ENCODE results near the gene PAPOLB. TPM values are rescaled to one million over a fixed set of nuclear protein-coding genes. Genes with fewer than 3 reads are reported as not detected.
A peak's percentile ranks its signal among the peaks of the same experiment; 100 is the strongest.

Gene PAPOLB
- total and polyA plus RNA-seq, 2 donors = under 0.01 to 0.02 TPM

GRCh38 chr7:4854916-4855315, 6.9 kb downstream of the PAPOLB start:
- 91% methylated on average over 6 of the region's 6 CpGs for WGBS
- H3K27ac ChIP-seq (ENCODE audit: low read depth in 1 of 2, low read length in 1 of 2) = no peak overlapping the region
- DNase-seq (ENCODE audit: low read depth in 6 of 9, low spot score in 9 of 9) = no peak
- no peaks in the 10 kb centered on the region for H3K36me3 ChIP-seq (ENCODE audit: control insufficient read depth in 2 of 2, insufficient read depth in 2 of 2, low read length in 1 of 2)
- H3K4me1 ChIP-seq (ENCODE audit: control insufficient read depth in 2 of 2, insufficient read depth in 2 of 2, low read length in 2 of 2) = no peaks in the 10 kb centered on the region
- no peaks in the 10 kb centered on the region for H3K9me3 ChIP-seq (ENCODE audit: control insufficient read depth in 2 of 2, insufficient read depth in 1 of 2, low read length in 1 of 2)
- H3K27me3 ChIP-seq (ENCODE audit: control insufficient read depth in 2 of 2, insufficient read depth in 1 of 2, low read length in 1 of 2) = peaks cover 0 to 2% of the 10 kb centered on the region in 2 donors
- H3K4me3 ChIP-seq (ENCODE audit: low read length in 2 of 2) = no peak overlapping the region

GRCh38 chr7:4851459-4852422, 10.1 kb downstream of the PAPOLB start:
- Histone ChIP-seq H3K36me3 (ENCODE audit: control insufficient read depth in 2 of 2, insufficient read depth in 2 of 2, low read length in 1 of 2) (no peaks in the 10 kb centered on the region), H3K27ac (ENCODE audit: low read depth in 1 of 2, low read length in 1 of 2) (no peak overlapping the region), H3K4me1 (ENCODE audit: control insufficient read depth in 2 of 2, insufficient read depth in 2 of 2, low read length in 2 of 2) (no peaks in the 10 kb centered on the region), H3K9me3 (ENCODE audit: control insufficient read depth in 2 of 2, insufficient read depth in 1 of 2, low read length in 1 of 2) (no peaks in the 10 kb centered on the region), H3K4me3 (ENCODE audit: low read length in 2 of 2) (no peak overlapping the region), H3K27me3 (ENCODE audit: control insufficient read depth in 2 of 2, insufficient read depth in 1 of 2, low read length in 1 of 2) (no peaks in the 10 kb centered on the region)
- DNase-seq (ENCODE audit: low read depth in 6 of 9, low spot score in 9 of 9) = no peak
- WGBS = 85% methylated on average over 6 of the region's 6 CpGs

DNA sequence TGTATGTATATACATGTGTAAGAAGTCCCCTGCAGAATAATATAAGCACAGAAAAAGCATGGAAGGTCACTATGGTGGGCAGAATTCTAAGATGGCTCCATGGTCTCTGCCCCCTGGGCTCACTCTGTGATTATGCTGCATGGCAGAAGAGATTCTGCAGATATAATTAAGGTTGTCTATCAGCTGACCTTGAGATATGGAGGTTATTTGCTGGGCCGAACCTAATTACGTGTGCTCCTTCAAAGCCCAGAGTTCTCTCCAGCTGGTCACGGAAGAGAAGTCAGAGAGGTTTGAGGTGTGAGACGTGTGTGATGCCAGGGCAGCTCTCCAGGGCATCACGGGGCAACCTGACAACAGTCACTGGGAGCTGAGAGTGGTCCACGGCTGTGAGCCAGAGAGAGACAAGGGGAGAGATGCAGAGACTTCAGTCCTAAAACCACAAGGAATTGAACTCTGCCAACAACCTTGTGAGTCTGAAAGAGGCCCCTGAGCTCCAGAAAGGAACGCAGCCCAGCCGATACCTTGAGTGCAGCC, 11.5 kb downstream of the PAPOLB start:
- DNase-seq (ENCODE audit: low read depth in 6 of 9, low spot score in 9 of 9) = no peak
- H3K27me3 ChIP-seq (ENCODE audit: control insufficient read depth in 2 of 2, insufficient read depth in 1 of 2, low read length in 1 of 2) = peaks cover 0 to 4% of the 10 kb centered on the region in 2 donors
- WGBS = 96% methylated on average over 8 of the region's 8 CpGs
- no peaks in the 10 kb centered on the region for H3K9me3 ChIP-seq (ENCODE audit: control insufficient read depth in 2 of 2, insufficient read depth in 1 of 2, low read length in 1 of 2)
- H3K4me1 ChIP-seq (ENCODE audit: control insufficient read depth in 2 of 2, insufficient read depth in 2 of 2, low read length in 2 of 2) = no peaks in the 10 kb centered on the region
- H3K27ac ChIP-seq (ENCODE audit: low read depth in 1 of 2, low read length in 1 of 2) = no peak overlapping the region
- H3K36me3 ChIP-seq (ENCODE audit: control insufficient read depth in 2 of 2, insufficient read depth in 2 of 2, low read length in 1 of 2) = no peaks in the 10 kb centered on the region
- no peak overlapping the region for H3K4me3 ChIP-seq (ENCODE audit: low read length in 2 of 2)

DNA sequence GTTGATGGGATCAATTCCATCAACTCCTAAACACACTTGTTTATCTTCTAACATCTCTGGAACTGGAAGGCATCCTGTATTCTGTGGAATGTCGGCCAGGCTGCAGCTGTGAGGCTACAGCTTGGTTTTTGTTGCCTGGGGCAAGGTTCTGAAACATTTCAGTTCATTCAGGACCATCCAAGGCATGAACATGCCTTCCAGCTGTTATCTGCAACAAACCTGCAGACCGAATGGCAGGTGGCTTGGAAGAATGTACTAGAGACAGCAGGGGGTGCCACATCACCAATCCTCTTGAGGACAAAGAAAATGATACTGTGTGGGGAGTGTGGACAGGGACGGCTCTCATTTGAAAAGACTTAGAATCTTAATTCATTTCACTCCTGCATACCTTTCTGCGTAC, 12.4 kb downstream of the PAPOLB start:
- no peaks in the 10 kb centered on the region for H3K36me3 ChIP-seq (ENCODE audit: control insufficient read depth in 2 of 2, insufficient read depth in 2 of 2, low read length in 1 of 2)
- no peaks in the 10 kb centered on the region for H3K9me3 ChIP-seq (ENCODE audit: control insufficient read depth in 2 of 2, insufficient read depth in 1 of 2, low read length in 1 of 2)
- WGBS = 54% methylated on average over 4 of the region's 4 CpGs
- no peak overlapping the region for H3K4me3 ChIP-seq (ENCODE audit: low read length in 2 of 2)
- no peaks in the 10 kb centered on the region for H3K4me1 ChIP-seq (ENCODE audit: control insufficient read depth in 2 of 2, insufficient read depth in 2 of 2, low read length in 2 of 2)
- H3K27ac ChIP-seq (ENCODE audit: low read depth in 1 of 2, low read length in 1 of 2) = no peak overlapping the region
- DNase-seq (ENCODE audit: low read depth in 6 of 9, low spot score in 9 of 9) = peak in 2 of 9 donors; percentile 21 to 35
- H3K27me3 ChIP-seq (ENCODE audit: control insufficient read depth in 2 of 2, insufficient read depth in 1 of 2, low read length in 1 of 2) = peaks cover 0 to 4% of the 10 kb centered on the region in 2 donors

DNA sequence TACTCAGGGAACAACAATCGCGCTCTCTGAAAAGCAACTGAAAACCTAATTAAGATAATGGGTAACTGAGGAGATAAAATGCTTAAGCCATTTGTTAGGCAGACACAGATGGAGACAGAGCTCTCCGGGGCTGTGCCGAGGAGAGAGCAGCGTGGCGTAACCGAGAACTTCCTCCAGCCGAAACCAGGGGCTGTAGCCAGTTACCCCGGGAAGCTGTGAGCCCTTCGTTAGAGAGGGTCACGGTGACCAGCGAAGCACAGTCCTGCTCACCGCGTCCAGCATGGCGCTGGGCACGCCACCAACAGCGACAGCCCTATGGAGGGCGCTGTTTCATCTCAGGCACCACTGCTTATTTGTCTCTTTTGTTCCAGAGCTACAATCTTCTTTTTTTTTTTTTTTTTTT, 16.1 kb downstream of the PAPOLB start:
- WGBS = 42% methylated on average over 18 of the region's 18 CpGs
- Histone ChIP-seq H3K4me3 (ENCODE audit: low read length in 2 of 2) (no peak overlapping the region), H3K36me3 (ENCODE audit: control insufficient read depth in 2 of 2, insufficient read depth in 2 of 2, low read length in 1 of 2) (no peaks in the 10 kb centered on the region), H3K27me3 (ENCODE audit: control insufficient read depth in 2 of 2, insufficient read depth in 1 of 2, low read length in 1 of 2) (peaks cover 0 to 4% of the 10 kb centered on the region in 2 donors), H3K4me1 (ENCODE audit: control insufficient read depth in 2 of 2, insufficient read depth in 2 of 2, low read length in 2 of 2) (no peaks in the 10 kb centered on the region), H3K9me3 (ENCODE audit: control insufficient read depth in 2 of 2, insufficient read depth in 1 of 2, low read length in 1 of 2) (no peaks in the 10 kb centered on the region), H3K27ac (ENCODE audit: low read depth in 1 of 2, low read length in 1 of 2) (no peak overlapping the region)
- no peak for DNase-seq (ENCODE audit: low read depth in 6 of 9, low spot score in 9 of 9)

DNA sequence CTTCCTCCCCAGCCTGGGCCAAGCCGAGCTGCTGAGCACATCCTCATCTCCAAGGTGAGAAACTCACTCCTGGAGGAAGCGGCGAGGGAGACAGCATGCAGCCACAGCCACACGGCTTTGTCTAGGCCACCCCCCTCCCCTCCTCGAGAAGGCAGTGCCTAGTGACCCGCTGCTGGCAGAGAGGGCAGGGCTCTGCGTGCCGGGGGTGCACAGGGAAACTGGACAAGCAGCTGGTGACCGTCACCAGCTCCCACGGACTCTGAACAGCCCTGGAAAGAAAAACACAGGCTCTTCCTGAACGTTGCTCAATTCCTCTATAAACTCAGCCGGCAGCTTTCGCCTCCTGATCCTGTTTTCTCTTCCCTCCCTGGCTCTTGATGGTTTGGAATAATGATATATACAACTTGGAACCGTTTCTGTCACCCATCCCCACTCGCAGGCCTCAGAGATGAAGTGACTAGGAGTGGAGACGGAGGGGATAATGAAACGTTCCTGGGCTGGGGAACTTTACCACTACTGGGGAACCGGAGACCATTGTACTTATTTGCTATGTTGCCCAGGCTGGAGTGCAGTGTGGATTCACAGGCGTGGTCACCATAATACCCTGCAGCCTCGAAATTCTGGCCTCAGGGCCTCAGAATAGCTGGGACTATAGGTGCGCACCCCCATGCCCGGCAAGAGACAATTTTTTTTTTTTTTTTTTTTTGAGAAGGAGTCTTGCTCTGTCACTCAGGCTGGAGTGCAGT, 19.3 kb downstream of the PAPOLB start:
- no peaks in the 10 kb centered on the region for H3K9me3 ChIP-seq (ENCODE audit: control insufficient read depth in 2 of 2, insufficient read depth in 1 of 2, low read length in 1 of 2)
- H3K4me1 ChIP-seq (ENCODE audit: control insufficient read depth in 2 of 2, insufficient read depth in 2 of 2, low read length in 2 of 2) = no peaks in the 10 kb centered on the region
- 84% methylated on average over 22 of the region's 22 CpGs for WGBS
- H3K27me3 ChIP-seq (ENCODE audit: control insufficient read depth in 2 of 2, insufficient read depth in 1 of 2, low read length in 1 of 2) = peaks cover 0 to 15% of the 10 kb centered on the region in 2 donors
- H3K36me3 ChIP-seq (ENCODE audit: control insufficient read depth in 2 of 2, insufficient read depth in 2 of 2, low read length in 1 of 2) = no peaks in the 10 kb centered on the region
- no peak overlapping the region for H3K27ac ChIP-seq (ENCODE audit: low read depth in 1 of 2, low read length in 1 of 2)
- H3K4me3 ChIP-seq (ENCODE audit: low read length in 2 of 2) = no peak overlapping the region
- DNase-seq (ENCODE audit: low read depth in 6 of 9, low spot score in 9 of 9) = no peak

DNA sequence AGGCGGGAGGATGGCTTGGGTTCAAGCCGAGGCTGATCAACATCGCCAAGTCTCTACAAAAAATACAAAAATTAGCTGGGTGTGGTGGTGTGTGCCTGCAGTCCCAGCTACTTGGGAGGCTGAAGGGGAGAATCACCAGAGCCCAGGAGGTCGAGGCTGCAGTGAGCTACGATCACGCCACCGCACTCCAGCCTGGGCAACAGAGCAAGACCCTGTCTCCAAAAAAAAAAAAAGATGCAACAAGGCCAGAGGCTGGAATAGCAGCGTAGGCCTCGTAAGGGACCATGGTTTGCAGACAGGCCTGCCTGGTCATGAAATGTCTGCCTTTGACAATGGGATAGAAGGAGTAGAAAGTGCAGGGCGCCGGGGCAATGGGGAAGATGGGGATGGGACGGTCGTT, 20.0 kb downstream of the PAPOLB start:
- no peaks in the 10 kb centered on the region for H3K36me3 ChIP-seq (ENCODE audit: control insufficient read depth in 2 of 2, insufficient read depth in 2 of 2, low read length in 1 of 2)
- no peak for DNase-seq (ENCODE audit: low read depth in 6 of 9, low spot score in 9 of 9)
- no peaks in the 10 kb centered on the region for H3K4me1 ChIP-seq (ENCODE audit: control insufficient read depth in 2 of 2, insufficient read depth in 2 of 2, low read length in 2 of 2)
- H3K27ac ChIP-seq (ENCODE audit: low read depth in 1 of 2, low read length in 1 of 2) = no peak overlapping the region
- WGBS = 98% methylated on average over 13 of the region's 13 CpGs
- H3K27me3 ChIP-seq (ENCODE audit: control insufficient read depth in 2 of 2, insufficient read depth in 1 of 2, low read length in 1 of 2) = peaks cover 0 to 16% of the 10 kb centered on the region in 2 donors
- H3K9me3 ChIP-seq (ENCODE audit: control insufficient read depth in 2 of 2, insufficient read depth in 1 of 2, low read length in 1 of 2) = no peaks in the 10 kb centered on the region
- no peak overlapping the region for H3K4me3 ChIP-seq (ENCODE audit: low read length in 2 of 2)

- DNase-seq (ENCODE audit: low read depth in 6 of 9, low spot score in 9 of 9) = no peak
- no peak overlapping the region for H3K27ac ChIP-seq (ENCODE audit: low read depth in 1 of 2, low read length in 1 of 2)
- no peak overlapping the region for H3K4me3 ChIP-seq (ENCODE audit: low read length in 2 of 2)
- no peaks in the 10 kb centered on the region for H3K36me3 ChIP-seq (ENCODE audit: control insufficient read depth in 2 of 2, insufficient read depth in 2 of 2, low read length in 1 of 2)
- no peaks in the 10 kb centered on the region for H3K4me1 ChIP-seq (ENCODE audit: control insufficient read depth in 2 of 2, insufficient read depth in 2 of 2, low read length in 2 of 2)
- H3K27me3 ChIP-seq (ENCODE audit: control insufficient read depth in 2 of 2, insufficient read depth in 1 of 2, low read length in 1 of 2) = peaks cover 0 to 16% of the 10 kb centered on the region in 2 donors
- WGBS = 96% methylated on average over 17 of the region's 17 CpGs
- H3K9me3 ChIP-seq (ENCODE audit: control insufficient read depth in 2 of 2, insufficient read depth in 1 of 2, low read length in 1 of 2) = no peaks in the 10 kb centered on the region
Measured at GRCh38 chr7:4841007-4841784, 20.6 kb downstream of the PAPOLB start.

Measured in thymus (tissue), 11 donors.